Measurements from ENCODE around the gene RDH13. TPM values are rescaled to one million over a fixed set of nuclear protein-coding genes. Genes with fewer than 3 reads are reported as not detected.

The RDH13 gene
- total and polyA plus RNA-seq, 2 experiments from 2014 or later, result 28.0 to 36.5 TPM

GRCh38 chr19:55081770-55082019 is 18.7 kb upstream of the RDH13 start (continued):
- no peak for TF ChIP-seq ZNF462 (CRISPR knock-in tag; IDR thresholded peaks at IDR 0.05)
- TF ChIP-seq REST (IDR thresholded peaks at IDR 0.05; ENCODE audit: unreplicated experiment), result no peak
- no peak for TF ChIP-seq CREB1 (CRISPR knock-in tag; IDR thresholded peaks at IDR 0.05; ENCODE audit: low read depth)
- no peak for TF ChIP-seq JUNB (IDR thresholded peaks at IDR 0.05; ENCODE audit: unreplicated experiment)
- TF ChIP-seq EZH2phosphoT487 (IDR thresholded peaks at IDR 0.05; ENCODE audit: unreplicated experiment), result no peak
- no peak for TF ChIP-seq ZNF114 (CRISPR knock-in tag; IDR thresholded peaks at IDR 0.05)
- no peak for TF ChIP-seq STAT1 (IDR thresholded peaks at IDR 0.05; ENCODE audit: unreplicated experiment)
